Activated naive CD8-positive, alpha-beta T cell treated with anti-CD3 and anti-CD28 coated beads, Interleukin-2, amount 50 U/mL, for 16 hours (primary cell): ENCODE results near the gene LAMA5.

Source experiments
- DNase-seq: peaks from one replicate; pipeline ENCODE4 v3.0.0-alpha.2; 2020; ENCODE audit warnings: low read depth, low spot score

The LAMA5 gene

DNA sequence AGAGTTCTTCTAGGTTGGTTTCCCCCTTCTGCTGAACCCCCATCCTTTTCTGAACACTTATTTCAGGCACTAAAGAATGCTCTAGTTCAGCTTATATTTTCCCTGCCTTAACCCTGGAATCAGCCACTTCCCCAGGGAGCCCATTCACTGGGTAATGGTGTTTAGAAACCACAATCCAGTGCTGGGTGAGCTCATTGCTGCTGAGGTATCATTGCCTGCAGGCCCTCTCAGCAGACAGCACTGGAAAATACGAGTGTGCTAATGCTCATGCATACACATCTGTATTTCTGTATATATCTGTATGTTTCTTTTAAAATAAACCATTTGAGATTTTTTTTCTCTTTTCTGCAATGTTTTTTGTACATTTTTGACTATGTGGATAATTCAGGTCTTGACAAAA lies 101.7 kb downstream of the LAMA5 start:
- DNase-seq: no peak

DNA sequence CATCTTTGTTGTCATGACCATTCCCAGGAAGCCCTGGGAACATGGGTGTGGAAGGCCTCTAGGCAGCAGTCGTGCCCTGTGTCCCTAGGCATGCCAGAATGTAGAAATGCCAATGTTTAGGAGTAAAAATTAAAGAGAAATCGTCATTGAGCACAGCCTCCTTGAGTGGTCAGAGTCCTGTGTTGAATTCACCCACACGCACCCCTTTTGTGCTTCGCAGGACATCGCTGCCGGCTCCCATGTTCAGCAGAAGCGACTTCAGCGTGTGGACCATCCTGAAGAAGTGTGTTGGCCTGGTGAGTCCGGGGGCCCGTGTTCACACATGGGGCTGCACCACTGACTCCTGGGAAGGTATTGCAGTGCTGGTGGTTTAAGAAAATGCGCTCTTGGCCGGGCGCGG lies 103.7 kb downstream of the LAMA5 start:
- DNase-seq: no peak

DNA sequence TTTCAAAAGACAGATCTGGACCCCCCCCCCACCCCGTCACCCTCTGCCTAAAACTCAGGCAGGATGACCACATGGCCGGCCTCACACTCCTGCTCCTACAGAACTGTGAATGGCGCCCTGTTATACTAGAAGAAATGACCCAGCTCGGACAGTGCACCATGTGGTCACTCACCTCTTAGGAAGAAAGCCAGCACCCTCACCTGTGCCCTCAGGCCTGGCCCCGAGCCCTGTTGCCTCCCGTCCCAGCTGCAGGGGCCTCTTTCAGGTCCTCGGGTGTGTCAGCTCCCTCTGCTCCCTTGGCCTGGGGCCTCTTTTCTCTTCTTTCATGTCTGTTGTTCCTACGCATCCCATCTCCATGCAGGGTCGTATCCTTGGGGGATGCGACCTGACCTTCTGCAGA lies 105.0 kb downstream of the LAMA5 start:
- DNase-seq: no peak

DNA sequence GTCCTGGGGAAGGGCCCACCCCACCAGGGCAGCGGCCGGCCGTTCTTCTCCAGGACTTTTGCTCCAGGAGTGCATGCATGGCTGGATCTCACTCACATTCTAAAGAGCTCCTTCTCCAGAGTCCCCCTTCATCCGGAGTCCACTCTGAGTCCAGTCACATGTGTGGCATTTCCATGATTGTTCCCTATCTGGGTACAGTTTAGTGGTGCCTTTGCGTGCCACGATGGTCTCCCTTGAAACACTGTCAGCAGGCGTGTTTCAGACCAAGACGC lies 107.9 kb downstream of the LAMA5 start:
- DNase-seq: no peak
